ENCODE results near the gene SLC6A12. TPM values are rescaled to one million over a fixed set of nuclear protein-coding genes. Genes with fewer than 3 reads are reported as not detected.

SLC6A12 gene
- total RNA-seq, 4 donors from 2014 or later = 1.2 to 13.5 (median 3.0) TPM

DNA sequence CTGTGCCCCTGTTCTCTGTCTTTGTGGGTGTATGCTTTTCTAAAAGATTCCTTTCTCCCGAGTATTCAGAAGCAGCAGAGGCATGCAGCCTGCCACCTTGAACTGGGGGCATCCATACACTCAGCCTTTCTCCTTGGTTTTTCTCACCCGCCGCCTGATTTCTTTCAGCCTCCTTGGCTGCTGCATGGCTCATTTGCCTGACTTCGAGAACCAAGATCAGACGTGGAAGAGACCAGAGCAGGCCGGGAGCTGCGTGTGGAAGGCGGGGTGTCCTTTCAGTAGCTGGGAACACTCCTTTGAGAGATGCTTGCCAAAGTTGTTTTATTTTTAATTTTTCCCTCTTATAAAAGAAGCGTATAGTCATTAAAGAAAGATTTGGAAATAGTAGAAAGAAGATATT lies 53.1 kb downstream of the SLC6A12 start:
- TF ChIP-seq EP300 (IDR thresholded peaks at IDR 0.05; ENCODE audit: low read depth) (no peak), POLR2A (IDR thresholded peaks at IDR 0.05) (no peak), POLR2AphosphoS5 (IDR thresholded peaks at IDR 0.05) (no peak)
- TF ChIP-seq, protein P1, sequence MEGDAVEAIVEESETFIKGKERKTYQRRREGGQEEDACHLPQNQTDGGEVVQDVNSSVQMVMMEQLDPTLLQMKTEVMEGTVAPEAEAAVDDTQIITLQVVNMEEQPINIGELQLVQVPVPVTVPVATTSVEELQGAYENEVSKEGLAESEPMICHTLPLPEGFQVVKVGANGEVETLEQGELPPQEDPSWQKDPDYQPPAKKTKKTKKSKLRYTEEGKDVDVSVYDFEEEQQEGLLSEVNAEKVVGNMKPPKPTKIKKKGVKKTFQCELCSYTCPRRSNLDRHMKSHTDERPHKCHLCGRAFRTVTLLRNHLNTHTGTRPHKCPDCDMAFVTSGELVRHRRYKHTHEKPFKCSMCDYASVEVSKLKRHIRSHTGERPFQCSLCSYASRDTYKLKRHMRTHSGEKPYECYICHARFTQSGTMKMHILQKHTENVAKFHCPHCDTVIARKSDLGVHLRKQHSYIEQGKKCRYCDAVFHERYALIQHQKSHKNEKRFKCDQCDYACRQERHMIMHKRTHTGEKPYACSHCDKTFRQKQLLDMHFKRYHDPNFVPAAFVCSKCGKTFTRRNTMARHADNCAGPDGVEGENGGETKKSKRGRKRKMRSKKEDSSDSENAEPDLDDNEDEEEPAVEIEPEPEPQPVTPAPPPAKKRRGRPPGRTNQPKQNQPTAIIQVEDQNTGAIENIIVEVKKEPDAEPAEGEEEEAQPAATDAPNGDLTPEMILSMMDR (IDR thresholded peaks at IDR 0.05) = no peak
- no peak for DNase-seq
- no peak overlapping the region for H3K4me3 ChIP-seq
- intact Hi-C loops (cut with DNase I; ENCODE audit: low total_unique reads) (no loop called here), in situ Hi-C loops (cut with MboI; ENCODE audit: low pct_ligation_motif_present in 1 of 4, low pct_unique_long_range_greater_than_20kb in 1 of 4, low sequenced_read_pairs in 3 of 4) (no loop called here)
- no peaks in the 10 kb centered on the region for H3K9me3 ChIP-seq
- no peaks in the 10 kb centered on the region for H3K27me3 ChIP-seq
- no peak overlapping the region for H3K27ac ChIP-seq
- 51 to 77% methylated on average over 9 of the region's 9 CpGs for WGBS, 2 donors (ENCODE audit: low coverage in 1 of 2)
- no peaks in the 10 kb centered on the region for H3K36me3 ChIP-seq
- H3K4me1 ChIP-seq = no peaks in the 10 kb centered on the region

DNA sequence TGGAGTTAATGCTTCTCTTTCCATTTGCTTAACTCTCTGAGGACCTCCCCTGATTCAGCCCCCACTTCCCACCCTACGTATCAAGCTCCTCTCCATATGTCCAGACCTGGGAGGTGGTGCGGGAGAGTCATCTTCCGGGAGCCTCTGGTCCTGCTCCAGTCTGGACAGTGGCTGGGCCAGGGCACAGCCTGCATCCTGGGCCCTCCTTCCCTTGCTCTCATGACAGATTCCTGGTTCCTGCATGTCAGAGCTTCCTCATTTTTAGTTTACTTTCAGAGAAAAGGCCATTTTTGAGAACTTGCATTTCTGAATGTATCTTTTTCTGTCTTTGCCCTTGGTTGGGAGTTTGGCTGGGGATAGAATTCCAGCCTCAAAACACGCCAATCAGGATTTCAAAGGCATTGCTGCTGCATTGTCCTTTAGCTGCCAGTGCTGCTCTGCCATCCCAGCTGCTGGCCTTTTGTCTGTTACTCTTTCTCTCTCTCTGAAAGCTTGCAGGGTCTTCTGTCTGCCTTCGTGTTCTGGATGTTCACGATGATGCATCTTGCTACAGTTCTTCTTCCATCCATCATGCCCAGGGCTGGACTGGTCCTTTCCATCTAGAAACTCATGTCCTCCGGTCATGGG lies 54.7 kb downstream of the SLC6A12 start:
- no peak for DNase-seq
- Histone ChIP-seq H3K36me3 (no peaks in the 10 kb centered on the region), H3K4me3 (no peak overlapping the region), H3K27me3 (no peaks in the 10 kb centered on the region), H3K4me1 (no peaks in the 10 kb centered on the region), H3K27ac (no peak overlapping the region), H3K9me3 (no peaks in the 10 kb centered on the region)
- intact Hi-C loops (cut with DNase I; ENCODE audit: low total_unique reads) (no loop called here), in situ Hi-C loops (cut with MboI; ENCODE audit: low pct_ligation_motif_present in 1 of 4, low pct_unique_long_range_greater_than_20kb in 1 of 4, low sequenced_read_pairs in 3 of 4) (no loop called here)
- WGBS, 2 donors (ENCODE audit: low coverage in 1 of 2) = 85 to 88% methylated on average over 4 to 7 of the region's 7 CpGs
- no peak for TF ChIP-seq POLR2A (IDR thresholded peaks at IDR 0.05)
- TF ChIP-seq, protein P1 (IDR thresholded peaks at IDR 0.05) = no peak
- TF ChIP-seq POLR2AphosphoS5 (IDR thresholded peaks at IDR 0.05) = no peak
- TF ChIP-seq EP300 (IDR thresholded peaks at IDR 0.05; ENCODE audit: low read depth) = no peak

DNA sequence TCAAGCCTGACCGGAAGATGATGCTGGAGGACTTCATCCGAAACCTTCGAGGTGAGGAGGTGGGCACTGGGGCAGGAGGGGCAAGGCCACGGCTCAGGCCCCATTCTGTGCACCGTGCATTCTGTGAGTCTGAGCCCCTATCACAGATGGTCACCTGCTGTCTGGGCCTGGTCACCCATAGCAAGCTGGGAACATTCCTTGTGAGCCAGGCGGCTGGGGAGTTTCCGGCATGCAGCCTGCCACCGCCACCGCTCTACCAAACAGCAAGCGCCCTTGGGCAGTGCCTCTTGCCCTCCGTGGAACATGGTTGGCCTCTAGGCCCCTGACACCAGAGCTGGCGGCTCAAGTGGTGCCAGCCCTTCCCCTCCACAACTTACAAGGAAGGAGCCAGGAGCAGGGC lies 56.3 kb downstream of the SLC6A12 start:
- H3K27ac ChIP-seq = no peak overlapping the region
- DNase-seq = no peak
- no peaks in the 10 kb centered on the region for H3K4me1 ChIP-seq
- intact Hi-C loops (cut with DNase I; ENCODE audit: low total_unique reads) = no loop called here
- in situ Hi-C loops (cut with MboI; ENCODE audit: low pct_ligation_motif_present in 1 of 4, low pct_unique_long_range_greater_than_20kb in 1 of 4, low sequenced_read_pairs in 3 of 4) = no loop called here
- H3K27me3 ChIP-seq = no peaks in the 10 kb centered on the region
- no peaks in the 10 kb centered on the region for H3K36me3 ChIP-seq
- H3K4me3 ChIP-seq = no peak overlapping the region
- WGBS, 2 donors (ENCODE audit: low coverage in 1 of 2) = 86% methylated on average over 9 of the region's 12 CpGs; no CpG with 5 or more reads in 1 of the 2 donors
- no peaks in the 10 kb centered on the region for H3K9me3 ChIP-seq
- TF ChIP-seq EP300 (IDR thresholded peaks at IDR 0.05; ENCODE audit: low read depth) (no peak), POLR2AphosphoS5 (IDR thresholded peaks at IDR 0.05) (no peak), POLR2A (IDR thresholded peaks at IDR 0.05) (no peak)
- TF ChIP-seq, protein P1 (IDR thresholded peaks at IDR 0.05) = no peak

DNA sequence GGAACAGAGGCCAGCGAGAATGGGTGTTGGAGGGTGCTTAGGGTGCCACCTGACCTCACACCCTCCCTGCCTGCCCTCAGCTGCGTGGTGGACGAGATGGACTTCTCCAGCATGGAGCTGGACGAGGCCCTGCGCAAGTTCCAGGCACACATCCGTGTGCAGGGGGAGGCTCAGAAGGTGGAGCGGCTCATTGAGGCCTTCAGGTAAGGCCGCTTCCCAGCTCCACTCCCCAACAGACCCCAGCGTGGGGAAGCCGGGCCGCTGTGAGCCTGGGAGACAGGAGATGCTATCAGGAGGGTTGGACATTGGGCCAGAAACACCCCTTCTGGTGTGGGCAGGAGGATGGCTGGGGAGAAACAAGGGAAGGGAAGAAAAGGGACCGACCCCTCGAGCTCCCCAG lies 57.0 kb downstream of the SLC6A12 start:
- in situ Hi-C loops (cut with MboI; ENCODE audit: low pct_ligation_motif_present in 1 of 4, low pct_unique_long_range_greater_than_20kb in 1 of 4, low sequenced_read_pairs in 3 of 4) = no loop called here
- Histone ChIP-seq H3K4me1 (no peaks in the 10 kb centered on the region), H3K27ac (no peak overlapping the region), H3K9me3 (no peaks in the 10 kb centered on the region), H3K27me3 (no peaks in the 10 kb centered on the region), H3K4me3 (no peak overlapping the region), H3K36me3 (no peaks in the 10 kb centered on the region)
- no peak for TF ChIP-seq EP300 (IDR thresholded peaks at IDR 0.05; ENCODE audit: low read depth)
- TF ChIP-seq, protein P1 (IDR thresholded peaks at IDR 0.05) = no peak
- TF ChIP-seq POLR2A (IDR thresholded peaks at IDR 0.05) = no peak
- TF ChIP-seq POLR2AphosphoS5 (IDR thresholded peaks at IDR 0.05) = no peak
- intact Hi-C loops (cut with DNase I; ENCODE audit: low total_unique reads) = no loop called here
- WGBS, 2 donors (ENCODE audit: low coverage in 1 of 2) = 91% methylated on average over 13 of the region's 13 CpGs; no CpG with 5 or more reads in 1 of the 2 donors
- DNase-seq = no peak
